GDM1 (cell line): ENCODE measurements around the gene NUP50.

ENCODE experiments used
- DNase-seq: peaks from one replicate; lab custom pipeline; 2025; lab: John Stamatoyannopoulos, UW

NUP50 gene

DNA sequence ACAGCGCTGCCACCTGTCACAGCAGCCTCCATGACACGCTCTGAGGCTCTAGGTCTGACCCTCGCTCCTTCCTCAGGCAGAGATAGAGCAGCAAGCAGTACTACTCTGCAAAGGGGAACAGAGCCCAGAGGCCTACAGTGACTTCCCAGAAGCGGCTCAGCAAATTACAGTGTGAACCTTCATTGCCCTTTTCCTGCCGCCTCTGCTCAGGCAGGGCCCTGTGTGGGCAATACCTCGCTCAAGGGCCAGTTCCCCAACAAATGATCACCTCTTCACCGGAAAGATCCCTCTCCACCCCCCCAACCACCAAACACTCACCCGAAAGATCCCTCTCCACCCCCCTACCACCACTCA, 64.7 kb downstream of the NUP50 start:
- DNase-seq = no peak

DNA sequence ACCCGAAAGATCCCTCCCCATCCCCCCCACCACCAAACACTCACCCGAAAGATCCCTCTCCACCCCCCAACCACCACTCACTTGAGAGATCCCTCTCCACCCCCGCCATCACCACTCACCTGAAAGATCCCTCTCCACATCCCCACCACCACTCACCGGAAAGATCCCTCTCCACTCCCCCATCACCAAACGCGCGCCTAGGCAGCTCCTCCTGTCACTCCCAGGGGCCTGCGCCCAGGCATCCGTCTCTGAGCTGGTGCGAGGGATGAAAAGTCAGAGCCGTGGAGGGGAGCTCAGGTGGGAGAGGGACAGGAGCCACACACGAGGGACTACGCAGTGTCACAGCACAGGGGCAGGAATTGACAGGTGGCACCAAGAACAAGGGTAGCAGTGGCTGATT, 65.5 kb downstream of the NUP50 start:
- DNase-seq = no peak

DNA sequence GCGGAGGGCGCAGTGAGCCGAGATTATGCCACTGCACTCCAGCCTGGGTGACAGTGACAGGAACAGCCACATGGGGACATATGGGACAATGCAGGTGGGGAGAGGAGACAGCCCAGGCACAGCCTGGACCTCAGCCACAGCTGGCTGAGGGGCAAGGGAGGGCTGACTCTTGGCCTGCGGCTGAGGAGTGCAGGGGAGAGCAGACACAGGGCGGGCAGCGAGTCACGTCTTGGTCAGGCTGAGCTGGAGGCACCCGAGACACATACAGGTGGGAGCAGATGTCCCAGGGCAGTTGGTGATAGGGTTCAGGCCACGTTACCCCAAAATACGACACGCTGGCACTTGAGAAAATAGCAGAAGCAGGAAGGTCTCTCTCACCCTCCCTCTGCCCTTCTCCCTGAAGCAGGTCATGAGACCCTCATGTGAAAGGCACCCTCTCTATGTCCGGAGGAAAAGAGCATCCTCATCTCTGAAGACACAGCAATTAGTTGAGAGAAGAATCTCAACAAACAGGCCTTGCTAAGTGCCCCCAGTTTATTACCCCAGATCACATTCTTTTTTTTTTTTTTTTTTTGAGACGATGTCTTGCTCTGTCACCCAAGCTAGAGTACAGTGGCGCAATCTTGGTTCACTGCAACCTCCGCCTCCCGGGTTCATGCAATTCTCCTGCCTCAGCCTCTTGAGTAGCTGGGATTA, 66.4 kb downstream of the NUP50 start:
- no peak for DNase-seq

DNA sequence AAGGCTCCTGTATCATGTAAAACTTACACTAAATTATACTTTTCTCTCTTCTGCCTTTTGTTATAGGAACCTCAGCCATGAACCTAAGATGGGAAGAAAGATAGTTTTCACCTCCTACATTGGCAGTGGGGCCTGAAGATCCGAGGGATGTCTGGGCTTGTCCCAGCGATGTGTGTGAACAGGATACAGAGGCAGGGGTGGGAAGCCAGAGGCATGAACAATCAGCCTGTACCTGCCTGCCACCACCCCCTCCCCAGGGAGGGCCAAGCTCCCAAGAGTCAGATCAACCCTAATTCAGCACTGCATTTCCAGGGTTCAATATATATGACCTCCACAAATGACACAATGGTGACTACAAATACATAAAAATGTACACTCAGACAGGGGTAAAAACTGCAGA, 67.6 kb downstream of the NUP50 start:
- no peak for DNase-seq

DNA sequence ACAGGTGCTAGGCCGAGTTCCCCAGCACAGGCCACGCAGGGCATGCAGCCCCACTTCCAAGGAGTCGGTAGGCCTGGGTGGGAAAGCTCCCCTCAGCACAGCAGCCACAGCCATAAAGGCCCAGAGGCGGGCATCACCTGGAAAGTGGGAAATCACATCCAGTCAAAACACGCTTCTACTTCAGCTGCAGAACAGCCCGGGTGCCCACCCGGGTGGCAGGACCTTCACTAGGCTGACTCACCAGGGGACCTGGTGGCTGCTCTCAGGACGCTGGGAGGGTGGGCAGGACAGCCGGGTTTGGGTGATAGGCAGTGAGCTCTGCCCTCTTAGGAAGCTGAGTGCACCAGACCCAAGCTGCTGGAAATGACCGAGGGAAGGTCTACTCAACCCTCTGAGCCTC, 69.7 kb downstream of the NUP50 start:
- no peak for DNase-seq

DNA sequence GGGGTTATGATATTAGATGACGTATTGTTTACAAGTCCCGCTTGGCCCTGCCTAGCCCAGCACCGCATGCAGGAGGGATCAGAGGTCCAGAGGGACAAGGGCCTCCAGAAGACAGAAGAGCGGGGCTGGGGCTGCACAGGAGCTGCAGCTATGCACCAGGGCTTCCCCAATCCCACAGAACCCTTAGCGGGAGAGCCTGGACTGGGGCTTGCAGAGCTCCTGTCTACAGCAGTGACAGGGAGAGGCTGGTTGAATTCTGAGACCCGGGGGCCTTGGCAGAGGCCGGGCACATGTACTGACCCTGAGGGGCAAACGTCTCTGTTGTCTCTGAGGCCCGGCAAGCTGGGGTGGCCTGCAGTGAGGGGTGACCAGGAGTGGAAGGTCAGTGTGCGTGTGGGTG, 70.1 kb downstream of the NUP50 start:
- DNase-seq = no peak

DNA sequence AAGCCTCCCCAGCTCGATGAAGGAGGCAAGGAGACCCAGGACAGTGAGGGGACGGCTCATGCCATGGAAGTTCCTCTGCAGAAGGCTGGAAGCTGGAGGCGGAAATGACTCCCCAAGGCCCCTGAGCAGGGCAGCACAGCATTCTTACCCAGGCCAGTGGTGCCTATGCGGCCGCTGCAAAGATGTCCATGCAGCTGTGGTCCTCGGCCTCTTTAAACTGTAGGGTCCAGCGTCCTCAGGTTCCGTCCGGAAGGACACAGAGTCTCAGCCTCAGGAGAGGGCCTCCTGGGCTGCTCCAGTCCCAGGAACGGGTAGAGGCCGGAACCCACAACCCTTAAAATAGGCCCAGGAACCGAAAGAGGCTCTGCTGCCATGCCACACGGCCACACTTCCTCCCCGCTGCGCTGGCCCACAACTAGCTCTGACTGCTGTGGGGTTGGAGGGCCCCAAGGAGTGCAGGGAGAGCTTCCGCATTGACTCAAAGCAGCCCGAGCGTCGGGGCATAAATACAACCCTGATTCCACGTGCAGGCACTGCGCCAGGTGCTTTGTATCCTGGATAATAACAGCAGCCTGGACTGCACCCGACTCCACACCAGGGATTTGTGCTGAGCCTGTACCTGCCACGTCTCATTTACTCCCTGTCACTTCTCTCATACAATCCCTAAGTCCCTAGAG, 71.5 kb downstream of the NUP50 start:
- peak; percentile 89 for DNase-seq

DNA sequence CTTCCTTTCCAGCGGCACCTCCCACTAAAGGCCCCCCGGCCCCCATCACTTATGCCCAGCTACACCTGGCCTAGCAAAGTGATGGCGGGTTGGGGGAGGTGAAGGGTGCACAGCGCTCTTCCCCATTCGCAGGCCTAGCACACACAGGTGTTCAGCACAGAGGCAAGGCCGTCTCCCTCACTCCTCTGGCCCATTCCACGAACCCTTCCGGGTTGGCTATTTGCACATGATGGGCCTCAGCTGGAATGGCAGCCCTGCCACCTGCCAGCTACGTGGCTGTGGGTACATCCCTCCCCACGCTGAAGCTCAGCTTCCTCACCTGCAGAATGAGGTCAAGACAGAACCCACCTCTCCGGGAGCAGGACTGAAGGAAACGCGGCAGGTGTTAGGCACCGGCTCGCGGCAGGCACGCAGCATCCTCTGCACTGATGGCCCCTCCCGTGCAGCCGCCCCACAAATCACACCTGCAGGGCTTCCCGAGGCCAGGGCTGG, 72.2 kb downstream of the NUP50 start:
- DNase-seq = no peak

DNA sequence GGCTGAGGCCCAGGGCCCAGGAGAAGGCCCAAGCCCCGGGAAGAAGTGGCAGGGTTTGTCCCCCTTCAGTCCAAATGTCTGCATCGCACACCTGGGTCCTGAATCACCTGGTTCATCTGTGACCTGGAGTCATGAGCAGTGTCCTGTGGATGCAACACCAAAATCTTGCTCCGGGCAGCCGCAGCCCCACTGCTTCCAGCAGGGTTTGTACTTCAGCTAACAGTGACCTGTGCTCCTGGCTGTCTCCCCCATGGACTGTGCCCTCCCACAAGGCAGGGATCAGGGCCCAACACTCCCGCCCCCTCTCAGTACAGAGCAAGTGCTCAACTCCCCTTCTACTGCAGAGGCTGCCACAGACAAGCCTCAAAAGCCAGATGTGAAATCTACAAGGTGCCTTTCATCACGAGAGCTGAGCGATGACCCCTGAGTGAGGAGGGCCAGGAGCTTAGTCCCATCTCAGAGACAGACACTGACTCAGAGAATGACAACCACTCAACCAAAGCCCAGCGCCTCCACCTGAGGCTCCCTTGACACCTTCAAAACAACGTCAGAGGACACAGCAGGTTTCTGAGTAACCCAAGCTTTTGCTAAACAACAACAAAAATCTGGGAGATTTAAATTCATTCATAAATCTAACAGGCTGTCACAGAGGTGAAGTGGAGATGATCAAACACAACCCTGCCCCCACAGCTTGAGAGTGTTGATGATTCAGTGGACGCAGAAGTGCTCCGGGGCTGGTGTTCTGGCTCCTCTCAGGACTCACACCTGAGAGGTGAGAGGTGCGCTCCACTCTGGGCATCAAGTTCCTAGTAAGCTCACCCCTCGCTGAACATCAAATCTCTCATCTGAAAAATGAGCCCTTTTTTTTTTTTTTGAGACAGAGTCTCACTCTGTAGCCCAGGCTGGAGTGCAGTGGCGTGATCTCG, 73.6 kb downstream of the NUP50 start:
- no peak for DNase-seq
